ENCODE data around the gene ADCY10.

GRCh38 chr1:167923324-167924056 lies 9.6 kb upstream of the ADCY10 start:
- TF ChIP-seq POLR2A (IDR thresholded peaks at IDR 0.05) (no peak), EP300 (IDR thresholded peaks at IDR 0.05) (no peak)

Measured in sigmoid colon (tissue), 4 donors.